ENCODE results near the gene SEMA5A. TPM values are rescaled to one million over a fixed set of nuclear protein-coding genes. Genes with fewer than 3 reads are reported as not detected.

Gene SEMA5A
- total RNA-seq, 3 donors from 2014 or later = 20.3 to 43.8 (median 33.6) TPM

DNA sequence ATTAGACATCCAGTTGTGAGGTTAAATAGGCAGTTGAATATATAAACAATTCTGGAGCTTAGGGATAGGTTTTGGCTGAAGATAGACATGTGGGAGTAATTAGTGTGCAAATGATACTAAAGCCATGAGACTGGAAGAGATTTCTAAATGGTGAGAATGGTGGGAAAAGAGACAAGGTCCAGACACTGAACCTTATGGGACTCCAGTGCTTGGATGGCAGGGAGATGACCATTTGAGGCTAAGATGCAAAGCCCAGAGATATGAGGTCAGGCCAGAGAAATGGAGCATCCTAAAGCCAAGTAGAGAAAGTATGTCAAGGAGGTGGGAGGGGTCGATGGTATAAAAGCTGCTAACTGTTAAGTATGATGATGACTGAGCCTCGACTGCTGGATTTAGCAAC lies 115.6 kb downstream of the SEMA5A start:
- no peaks in the 10 kb centered on the region for H3K9me3 ChIP-seq
- ATAC-seq (no peak), DNase-seq (no peak)
- H3K4me1 ChIP-seq (ENCODE audit: low read depth) = no peaks in the 10 kb centered on the region
- no peaks in the 10 kb centered on the region for H3K36me3 ChIP-seq (ENCODE audit: low read depth)
- intact Hi-C loops (cut with DNase I, micrococcal nuclease) = no loop called here
- no peak for TF ChIP-seq CTCF (IDR thresholded peaks at IDR 0.05)
- H3K4me3 ChIP-seq = no peak overlapping the region

- Histone ChIP-seq H3K9me3 (no peaks in the 10 kb centered on the region), H3K4me3 (no peak overlapping the region), H3K36me3 (ENCODE audit: low read depth) (no peaks in the 10 kb centered on the region), H3K4me1 (ENCODE audit: low read depth) (no peaks in the 10 kb centered on the region)
- intact Hi-C loops (cut with DNase I, micrococcal nuclease) = no loop called here
- TF ChIP-seq CTCF (IDR thresholded peaks at IDR 0.05) = no peak
- no peak for ATAC-seq
- no peak for DNase-seq
Observed at GRCh38 chr5:9429691-9430215, 116.1 kb downstream of the SEMA5A start.

GRCh38 chr5:9428272-9428671 lies 117.6 kb downstream of the SEMA5A start:
- Histone ChIP-seq H3K4me3 (no peak overlapping the region), H3K9me3 (no peaks in the 10 kb centered on the region), H3K4me1 (ENCODE audit: low read depth) (no peaks in the 10 kb centered on the region), H3K36me3 (ENCODE audit: low read depth) (no peaks in the 10 kb centered on the region)
- ATAC-seq (no peak), DNase-seq (no peak)
- intact Hi-C loops (cut with DNase I, micrococcal nuclease) = no loop called here
- TF ChIP-seq CTCF (IDR thresholded peaks at IDR 0.05) = no peak

DNA sequence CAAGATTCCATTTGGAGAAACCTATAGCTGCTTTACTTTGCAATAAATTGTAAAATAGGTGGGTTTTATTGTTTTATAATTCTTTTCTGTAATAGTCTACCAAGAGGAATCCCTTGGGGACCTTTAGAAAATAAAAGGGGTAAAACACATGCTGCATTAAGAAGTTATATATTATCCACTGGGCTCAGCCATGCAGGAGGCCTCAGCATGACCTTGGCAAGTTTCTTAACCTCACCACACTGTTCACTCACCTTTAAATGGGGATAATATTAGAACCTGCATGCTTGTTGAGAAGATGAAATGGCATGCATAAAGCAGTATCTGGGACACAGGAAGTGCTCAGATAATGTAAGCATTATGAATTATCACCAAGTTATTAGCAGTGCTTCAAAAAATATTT lies 120.2 kb downstream of the SEMA5A start:
- no peaks in the 10 kb centered on the region for H3K4me1 ChIP-seq (ENCODE audit: low read depth)
- no peak for ATAC-seq
- H3K4me3 ChIP-seq = no peak overlapping the region
- H3K36me3 ChIP-seq (ENCODE audit: low read depth) = no peaks in the 10 kb centered on the region
- H3K9me3 ChIP-seq = no peaks in the 10 kb centered on the region
- DNase-seq = no peak
- TF ChIP-seq CTCF (IDR thresholded peaks at IDR 0.05) = no peak
- intact Hi-C loops (cut with DNase I, micrococcal nuclease) = no loop called here

DNA sequence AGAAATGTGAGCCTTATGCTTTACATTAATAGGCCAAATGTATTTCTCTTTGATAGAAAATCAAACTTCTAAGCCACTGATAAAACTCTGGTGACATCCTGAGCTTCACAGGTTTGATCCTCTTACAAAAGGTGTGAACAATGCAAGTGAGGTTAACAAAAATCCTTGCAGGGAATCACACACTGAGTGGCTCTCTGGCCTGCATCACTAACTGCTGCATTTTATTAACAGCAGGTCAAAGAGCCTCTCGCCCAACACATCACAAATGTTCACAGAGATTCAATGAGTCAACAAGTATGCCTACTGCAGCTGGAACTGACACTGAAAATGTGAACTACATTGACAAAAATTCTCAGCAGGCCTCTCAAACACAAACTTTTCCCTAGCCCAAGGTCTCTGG lies 122.3 kb downstream of the SEMA5A start:
- ATAC-seq = no peak
- no peak for DNase-seq
- TF ChIP-seq CTCF (IDR thresholded peaks at IDR 0.05) = no peak
- Histone ChIP-seq H3K4me1 (ENCODE audit: low read depth) (no peaks in the 10 kb centered on the region), H3K9me3 (no peaks in the 10 kb centered on the region), H3K4me3 (no peak overlapping the region), H3K36me3 (ENCODE audit: low read depth) (no peaks in the 10 kb centered on the region)
- intact Hi-C loops (cut with DNase I, micrococcal nuclease) = no loop called here

DNA sequence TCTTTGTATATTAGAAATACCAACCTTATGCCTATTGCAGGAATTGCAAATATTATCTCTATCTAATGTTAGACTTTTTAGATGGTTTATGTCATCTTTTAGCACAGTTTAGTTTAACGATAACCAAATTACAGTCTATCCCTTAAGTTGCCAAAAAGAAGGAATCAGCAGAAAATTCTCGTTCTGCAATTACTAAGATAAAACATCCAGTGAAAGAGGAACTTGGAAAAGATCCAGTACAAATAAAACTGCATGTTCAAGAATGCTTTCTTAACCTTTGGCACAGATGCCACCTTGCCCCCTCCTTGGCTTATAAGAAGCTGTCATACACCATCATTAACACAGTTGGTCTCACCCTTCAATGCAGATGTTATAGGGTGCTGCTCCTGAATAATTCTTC lies 124.0 kb downstream of the SEMA5A start:
- H3K36me3 ChIP-seq (ENCODE audit: low read depth) = no peaks in the 10 kb centered on the region
- no peak for TF ChIP-seq CTCF (IDR thresholded peaks at IDR 0.05)
- intact Hi-C loops (cut with DNase I, micrococcal nuclease) = no loop called here
- DNase-seq = no peak
- no peak overlapping the region for H3K4me3 ChIP-seq
- H3K4me1 ChIP-seq (ENCODE audit: low read depth) = no peaks in the 10 kb centered on the region
- no peaks in the 10 kb centered on the region for H3K9me3 ChIP-seq
- ATAC-seq = no peak
